HG02588 (cell line): Measurements from ENCODE around the gene ZNF808.
"Not testable (repeated sequence)": the region's sequence is repeated elsewhere in the genome, so short reads cannot be mapped to it uniquely, and the experiment has no call there.

Experiments used
- ATAC-seq: cut with Tn5 transposase; IDR thresholded peaks from one replicate; pipeline ENCODE4 v1.9.1; 2021; ENCODE audit warnings: mild to moderate bottlenecking, moderate library complexity; ENCODE audit not compliant: unreplicated experiment

Gene ZNF808

GRCh38 chr19:52592301-52592700, 64.8 kb downstream of the ZNF808 start:
- no peak for ATAC-seq

- ATAC-seq = not testable (repeated sequence)
These were observed 66.0 kb downstream of the ZNF808 start for GRCh38 chr19:52593441-52593840.

- ATAC-seq = no peak
These were observed 71.8 kb downstream of the ZNF808 start for GRCh38 chr19:52599241-52599640.

- peak; percentile 26 for ATAC-seq
These were observed 73.2 kb downstream of the ZNF808 start for GRCh38 chr19:52600639-52601024.

GRCh38 chr19:52601025-52601973, 73.8 kb downstream of the ZNF808 start:
- ATAC-seq = peak; percentile 91

- ATAC-seq = not testable (repeated sequence)
These were observed 74.5 kb downstream of the ZNF808 start for GRCh38 chr19:52601974-52602366.

DNA sequence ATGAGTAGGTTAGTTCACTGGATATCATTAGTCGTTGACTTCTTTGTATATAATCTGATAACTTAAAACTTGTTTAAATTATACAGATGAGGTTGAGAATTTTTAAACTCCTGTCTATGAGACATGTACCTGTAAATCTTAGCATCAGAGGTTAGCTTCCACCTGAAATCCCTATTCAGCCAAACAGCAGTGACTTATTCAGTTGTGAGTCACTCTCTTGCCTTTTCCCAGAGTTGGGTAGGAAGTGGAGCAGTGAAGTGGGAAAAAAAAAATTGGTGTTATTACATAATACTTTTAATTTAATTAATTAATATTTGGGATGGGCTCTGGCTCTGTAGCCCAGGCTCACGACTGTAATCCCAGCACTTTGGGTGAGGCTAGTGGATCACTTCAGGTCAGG, 75.5 kb downstream of the ZNF808 start:
- no peak for ATAC-seq

GRCh38 chr19:52603558-52604207, 76.2 kb downstream of the ZNF808 start:
- ATAC-seq = no peak
